HepG2 (cell line): ENCODE data around the gene FGFR3. TPM values are rescaled to one million over a fixed set of nuclear protein-coding genes. Genes with fewer than 3 reads are reported as not detected.
A peak's percentile ranks its signal among the peaks of the same experiment; 100 is the strongest.

ENCODE experiments used
- CREBL2 ChIP-seq: sonication (generic); formaldehyde crosslinking; IDR thresholded peaks from 2 replicates; pipeline ENCODE4 v1.8.1; 2023; ENCODE audit warnings: missing genetic modification reagents, mild to moderate bottlenecking, borderline replicate concordance
- CSRNP2 ChIP-seq: sonication (generic); formaldehyde crosslinking; conservative IDR thresholded peaks from 2 replicates; pipeline ENCODE4 v1.8.0; 2022; ENCODE audit warnings: low read depth, missing genetic modification reagents
- FLYWCH1 ChIP-seq: sonication (generic); formaldehyde crosslinking; IDR thresholded peaks from 2 replicates; pipeline ENCODE4 v1.8.1; 2023; ENCODE audit warnings: mild to moderate bottlenecking, missing genetic modification reagents
- FOSL1 ChIP-seq: sonication (generic); formaldehyde crosslinking; IDR thresholded peaks from 2 replicates; pipeline ENCODE4 v1.9.0; 2021; ENCODE audit warnings: missing genetic modification reagents, borderline replicate concordance
- HNF1B ChIP-seq: sonication (generic); formaldehyde crosslinking; IDR thresholded peaks from 2 replicates; pipeline ENCODE4 v1.5.1; 2020; ENCODE audit warnings: mild to moderate bottlenecking, moderate library complexity, missing genetic modification reagents
- KLF11 ChIP-seq: IDR thresholded peaks from 2 replicates; pipeline ENCODE4 v1.6.1; 2016; ENCODE audit warnings: missing compliant biosample characterization
- MAZ ChIP-seq, 2 experiments: sonication (generic) in 1 of 2; formaldehyde crosslinking in 1 of 2; IDR thresholded peaks; 2 replicates each; pipeline versions ENCODE4 v1.5.0 to v1.6.1; 2012 to 2020; ENCODE audit warnings: low read depth in 2 of 2, mild to moderate bottlenecking in 2 of 2, borderline replicate concordance in 1 of 2, improper control_type of control experiment in 1 of 2, low read length in 1 of 2, missing genetic modification reagents in 1 of 2, moderate library complexity in 1 of 2
- MYNN ChIP-seq: sonication (generic); formaldehyde crosslinking; IDR thresholded peaks from 2 replicates; pipeline ENCODE4 v1.4.0; 2020; ENCODE audit warnings: mild to moderate bottlenecking, low read depth, missing genetic modification reagents
- NCOR1 ChIP-seq: fragments of 200-600 bp; sonication (generic); IDR thresholded peaks from 2 replicates; pipeline ENCODE4 v1.7.0; 2017; ENCODE audit warnings: antibody characterized with exemption, low read length, borderline replicate concordance
- NR2C2 ChIP-seq: sonication (generic); formaldehyde crosslinking; IDR thresholded peaks from 2 replicates; pipeline ENCODE4 v1.4.0; 2020; ENCODE audit warnings: missing genetic modification reagents, mild to moderate bottlenecking, moderate library complexity, borderline replicate concordance
- NR3C1 ChIP-seq: sonication (generic); formaldehyde crosslinking; IDR thresholded peaks from 2 replicates; pipeline ENCODE4 v1.4.0; 2020; ENCODE audit warnings: missing genetic modification reagents
- RORA ChIP-seq: sonication (generic); formaldehyde crosslinking; IDR thresholded peaks from 2 replicates; pipeline ENCODE4 v1.5.0; 2020; ENCODE audit warnings: mild to moderate bottlenecking, missing genetic modification reagents, moderate library complexity
- SAFB2 ChIP-seq: sonication (generic); formaldehyde crosslinking; IDR thresholded peaks from 2 replicates; pipeline ENCODE4 v1.5.1; 2020; ENCODE audit warnings: missing genetic modification reagents, low read depth, mild to moderate bottlenecking, borderline replicate concordance
- TBX3 ChIP-seq: fragments of 450-650 bp; IDR thresholded peaks from 2 replicates; pipeline ENCODE4 v1.6.1; 2017; ENCODE audit warnings: antibody characterized with exemption, mild to moderate bottlenecking, inconsistent platforms, borderline replicate concordance
- TERF1 ChIP-seq: sonication (generic); formaldehyde crosslinking; IDR thresholded peaks from 2 replicates; pipeline ENCODE4 v1.8.0; 2022; ENCODE audit warnings: mild to moderate bottlenecking, missing genetic modification reagents, moderate library complexity
- ZC3H4 ChIP-seq: sonication (generic); formaldehyde crosslinking; IDR thresholded peaks from 2 replicates; pipeline ENCODE4 v1.4.0; 2020; ENCODE audit warnings: missing genetic modification reagents, borderline replicate concordance
- ZNF749 ChIP-seq: sonication (generic); formaldehyde crosslinking; IDR thresholded peaks from 2 replicates; pipeline ENCODE4 v1.8.0; 2022; ENCODE audit warnings: mild to moderate bottlenecking, missing genetic modification reagents, moderate library complexity, borderline replicate concordance
- ZNF780A ChIP-seq: sonication (generic); formaldehyde crosslinking; IDR thresholded peaks from 2 replicates; pipeline ENCODE4 v1.8.0; 2022; ENCODE audit warnings: mild to moderate bottlenecking, missing genetic modification reagents, moderate library complexity
- ZNF816 ChIP-seq: sonication (generic); formaldehyde crosslinking; IDR thresholded peaks from 2 replicates; pipeline ENCODE4 v1.8.0; 2022; ENCODE audit warnings: missing genetic modification reagents, mild to moderate bottlenecking, borderline replicate concordance
- ZXDC ChIP-seq: sonication (generic); formaldehyde crosslinking; IDR thresholded peaks from 2 replicates; pipeline ENCODE4 v1.5.0; 2020; ENCODE audit warnings: mild to moderate bottlenecking, missing genetic modification reagents
- polyA plus RNA-seq, 8 experiments: library from polyadenylated mRNA; depleted of rRNA in 3 of 8; stranded (reverse) in 7 of 8; unstranded in 1 of 8; fragments of >200 nt; fragmentation: Illumina TruSeq in 4 of 8; extraction: Trizol in 4 of 8; gene quantifications; 2 replicates each; pipeline versions ENCODE4 v1.2.1 to v1.2.3, GENCODE V29; 2011 to 2016; ENCODE audit warnings: low read depth in 4 of 8, missing spikeins in 1 of 8, mixed read lengths in 1 of 8; ENCODE audit not compliant: insufficient read depth in 1 of 8
- total RNA-seq, 5 experiments: library from RNA; depleted of rRNA; stranded (reverse); fragments of >200 nt; fragmentation: Illumina TruSeq; extraction: Trizol; gene quantifications; 2 replicates each; pipeline ENCODE4 v1.2.3, GENCODE V29; 2016; ENCODE audit warnings: low read depth in 1 of 5

The FGFR3 gene
- total and polyA plus RNA-seq, 2 of the 13 experiments (the other 11 are each of a cell fraction or from before 2014, with no cell fraction given) = 103 to 109 TPM

GRCh38 chr4:1784789-1785591 lies 8.1 kb upstream of the FGFR3 start (continued):
- no peak for TF ChIP-seq ZXDC (CRISPR knock-in tag)
- TF ChIP-seq FOSL1 (CRISPR knock-in tag) = no peak
- peak; percentile 87 for TF ChIP-seq HNF1B
- no peak for TF ChIP-seq RORA (CRISPR knock-in tag)
- no peak for TF ChIP-seq ZNF780A
- TF ChIP-seq KLF11 = 0 out of 2 replicates have a peak, but pooled peaks have one; percentile 5
- no peak for TF ChIP-seq NR3C1 (CRISPR knock-in tag)
- no peak for TF ChIP-seq TERF1 (CRISPR knock-in tag)
- TF ChIP-seq NCOR1 = peak; percentile 50; the same call in 1 of the 2 replicates
- TF ChIP-seq TBX3 = no peak
- TF ChIP-seq MAZ (IDR thresholded peaks at IDR 0.05; ENCODE audit: borderline replicate concordance, low read depth, low read length) = peak; percentile 50; the same call in 1 of the 2 replicates
- TF ChIP-seq MAZ (CRISPR knock-in tag; IDR thresholded peaks at IDR 0.05; ENCODE audit: low read depth) = peak; percentile 84
- TF ChIP-seq ZC3H4 = no peak
- TF ChIP-seq ZNF816 (CRISPR knock-in tag) = no peak
- TF ChIP-seq CSRNP2 (CRISPR knock-in tag) = no peak
- no peak for TF ChIP-seq MYNN
- no peak; the same call in 1 of the 2 replicates for TF ChIP-seq ZNF749
- no peak for TF ChIP-seq FLYWCH1 (CRISPR knock-in tag)
- 0 out of 2 replicates have a peak, but pooled peaks have one; percentile 73 for TF ChIP-seq SAFB2 (CRISPR knock-in tag)
- TF ChIP-seq NR2C2 (CRISPR knock-in tag) = peak; percentile 67; the same call in 1 of the 2 replicates
- TF ChIP-seq CREBL2 (CRISPR knock-in tag) = no peak
